GM21360 (cell line): ENCODE data around the gene COL4A2.

Experiments
- ATAC-seq: cut with Tn5 transposase; IDR thresholded peaks from one replicate; pipeline ENCODE4 v1.9.1; 2021; ENCODE audit warnings: mild to moderate bottlenecking, moderate library complexity; ENCODE audit not compliant: unreplicated experiment

The COL4A2 gene

GRCh38 chr13:110506859-110507566 lies 199.9 kb downstream of the COL4A2 start:
- ATAC-seq = no peak

- ATAC-seq = no peak
These were observed 200.7 kb downstream of the COL4A2 start for GRCh38 chr13:110507678-110508381.

GRCh38 chr13:110509478-110509926 lies 202.4 kb downstream of the COL4A2 start:
- no peak for ATAC-seq

- ATAC-seq = no peak
These were observed 203.1 kb downstream of the COL4A2 start for GRCh38 chr13:110509971-110510786.

- ATAC-seq = no peak
These were observed 204.6 kb downstream of the COL4A2 start for GRCh38 chr13:110511509-110512181.

- no peak for ATAC-seq
These were observed 205.2 kb downstream of the COL4A2 start for GRCh38 chr13:110512198-110512740.

- no peak for ATAC-seq
These were observed 209.4 kb downstream of the COL4A2 start for GRCh38 chr13:110516500-110516899.

GRCh38 chr13:110517505-110518225 lies 210.6 kb downstream of the COL4A2 start:
- ATAC-seq = no peak

- ATAC-seq = no peak
These were observed 211.1 kb downstream of the COL4A2 start for GRCh38 chr13:110518226-110518525.

GRCh38 chr13:110518571-110518970 lies 211.5 kb downstream of the COL4A2 start:
- ATAC-seq = no peak

GRCh38 chr13:110519046-110519445 lies 212.0 kb downstream of the COL4A2 start:
- no peak for ATAC-seq

- no peak for ATAC-seq
These were observed 212.4 kb downstream of the COL4A2 start for GRCh38 chr13:110519506-110519905.

- no peak for ATAC-seq
These were observed 213.6 kb downstream of the COL4A2 start for GRCh38 chr13:110520431-110521295.

GRCh38 chr13:110521296-110521680 lies 214.2 kb downstream of the COL4A2 start:
- ATAC-seq = no peak

GRCh38 chr13:110521946-110522345 lies 214.9 kb downstream of the COL4A2 start:
- peak; percentile 50 for ATAC-seq

- no peak for ATAC-seq
These were observed 215.6 kb downstream of the COL4A2 start for GRCh38 chr13:110522721-110523120.

- ATAC-seq = no peak
These were observed 216.1 kb downstream of the COL4A2 start for GRCh38 chr13:110523180-110523579.

- ATAC-seq = no peak
These were observed 216.9 kb downstream of the COL4A2 start for GRCh38 chr13:110523838-110524540.
